H1 (cell line): Measurements from ENCODE around the gene KIAA0586. TPM values are rescaled to one million over a fixed set of nuclear protein-coding genes. Genes with fewer than 3 reads are reported as not detected.
"Not testable (repeated sequence)": the region's sequence is repeated elsewhere in the genome, so short reads cannot be mapped to it uniquely, and the experiment has no call there.

Experiments
- CTCF ChIA-PET: fragments of 300-600 bp; sonication (Branson Sonifier 250); formaldehyde crosslinking; loops from one replicate; lab custom pipeline; 2021; ENCODE audit not compliant: partially characterized antibody; lab: Charles Lee
- POLR2A ChIA-PET: fragments of 300-600 bp; sonication (Branson Sonifier 250); formaldehyde crosslinking; loops from one replicate; lab custom pipeline; 2021; ENCODE audit warnings: inconsistent platforms; ENCODE audit not compliant: partially characterized antibody; lab: Charles Lee
- DNase-seq, 2 experiments: peaks; one replicate each; pipeline versions ENCODE4 v3.0.0 to v3.0.0-alpha.2; 2010 to 2022; ENCODE audit warnings: low spot score in 2 of 2, low read depth in 1 of 2, mixed read lengths in 1 of 2
- FAIRE-seq: peaks from 2 replicates; lab custom pipeline; 2011; peaks lifted over from hg19 to GRCh38; lab: Jason Lieb, UNC
- H2AFZ ChIP-seq: 2 replicates; pipeline ENCODE4 v1.8.1; 2012; ENCODE audit warnings: low read length, inconsistent platforms
- H2AK5ac ChIP-seq: 2 replicates; pipeline ENCODE4 v1.6.1; 2013; ENCODE audit warnings: low read depth, low read length
- H2BK120ac ChIP-seq: replicated peaks from 2 replicates; pipeline ENCODE3; 2013; ENCODE audit warnings: low read depth, low read length, inconsistent platforms
- H2BK12ac ChIP-seq: 2 replicates; pipeline ENCODE4 v1.6.1; 2013; ENCODE audit warnings: low read depth, low read length
- H2BK15ac ChIP-seq: 2 replicates; pipeline ENCODE4 v1.6.1; 2013; ENCODE audit warnings: low read length
- H2BK20ac ChIP-seq: 2 replicates; pipeline ENCODE4 v1.6.1; 2013; ENCODE audit warnings: low read length
- H2BK5ac ChIP-seq: 2 replicates; pipeline ENCODE4 v1.6.1; 2013; ENCODE audit warnings: low read depth, low read length
- H3K14ac ChIP-seq: 2 replicates; pipeline ENCODE4 v1.6.1; 2013; ENCODE audit warnings: inconsistent platforms; ENCODE audit not compliant: insufficient read length
- H3K18ac ChIP-seq: 2 replicates; pipeline ENCODE4 v1.6.1; 2013; ENCODE audit warnings: low read length; ENCODE audit errors: extremely low read depth
- H3K23ac ChIP-seq: 2 replicates; pipeline ENCODE4 v1.6.1; 2013; ENCODE audit warnings: inconsistent platforms; ENCODE audit not compliant: insufficient read length
- H3K23me2 ChIP-seq: 2 replicates; pipeline ENCODE4 v1.6.1; 2013; ENCODE audit warnings: low read depth, low read length
- H3K27ac ChIP-seq: 2 replicates; pipeline ENCODE4 v1.6.1; 2011; ENCODE audit warnings: low read depth, low read length, inconsistent platforms
- H3K27me3 ChIP-seq, 4 experiments: replicated peaks in 1 of 4; 1 replicate in 1 of 4; 2 replicates in 3 of 4; pipeline versions ENCODE4 v1.6.1 to v1.8.1; 2011 to 2013; ENCODE audit warnings: low read length in 3 of 4, mild to moderate bottlenecking in 3 of 4, inconsistent platforms in 2 of 4, mixed read lengths in 2 of 4, moderate library complexity in 1 of 4; ENCODE audit not compliant: control insufficient read depth in 3 of 4, insufficient read depth in 3 of 4; ENCODE audit errors: extremely low read depth in 1 of 4
- H3K36me3 ChIP-seq, 4 experiments: 2 replicates each; pipeline versions ENCODE4 v1.6.1 to v1.8.1; 2011 to 2013; ENCODE audit warnings: mild to moderate bottlenecking in 4 of 4, low read length in 3 of 4, moderate library complexity in 2 of 4, control low read depth in 1 of 4, inconsistent platforms in 1 of 4; ENCODE audit not compliant: insufficient read depth in 4 of 4, control insufficient read depth in 2 of 4
- H3K4ac ChIP-seq: replicated peaks from 2 replicates; pipeline ENCODE3; 2013; ENCODE audit warnings: low read length, low read depth, mixed read lengths, inconsistent platforms; ENCODE audit not compliant: insufficient read length
- H3K4me1 ChIP-seq, 4 experiments: replicated peaks in 1 of 4; 1 replicate in 1 of 4; 2 replicates in 3 of 4; pipeline versions ENCODE4 v1.6.1 to v1.8.1; 2011 to 2013; ENCODE audit warnings: low read length in 3 of 4, inconsistent platforms in 2 of 4, mixed read lengths in 1 of 4; ENCODE audit not compliant: insufficient read depth in 4 of 4, control insufficient read depth in 3 of 4
- H3K4me2 ChIP-seq, 2 experiments: 2 replicates each; pipeline versions ENCODE4 v1.6.1 to v1.8.1; 2011 to 2013; ENCODE audit warnings: low read depth in 2 of 2, low read length in 2 of 2, control low read depth in 1 of 2, inconsistent platforms in 1 of 2, mild to moderate bottlenecking in 1 of 2; ENCODE audit not compliant: insufficient read depth in 1 of 2
- H3K4me3 ChIP-seq, 4 experiments: fragments of 200-600, 300-600 bp in 1 of 4; sonication (generic), shearing (Covaris generic), sonication (Bioruptor Twin) in 1 of 4; 2 replicates each; pipeline versions ENCODE4 v1.5.1 to v1.8.1; 2011 to 2016; ENCODE audit warnings: low read length in 4 of 4, low read depth in 3 of 4, control low read depth in 2 of 4, inconsistent platforms in 2 of 4, mild to moderate bottlenecking in 2 of 4, mixed read lengths in 1 of 4, moderate library complexity in 1 of 4; ENCODE audit not compliant: insufficient read depth in 2 of 4; ENCODE audit errors: extremely low read depth in 1 of 4
- H3K56ac ChIP-seq: replicated peaks from 2 replicates; pipeline ENCODE3; 2013; ENCODE audit warnings: low read depth, mild to moderate bottlenecking, mixed read lengths, low read length, inconsistent platforms; ENCODE audit not compliant: insufficient read length
- H3K79me1 ChIP-seq: 2 replicates; pipeline ENCODE4 v1.6.1; 2013; ENCODE audit warnings: low read depth, low read length, control low read depth
- H3K79me2 ChIP-seq, 2 experiments: 2 replicates each; pipeline versions ENCODE4 v1.6.1 to v1.8.1; 2012 to 2013; ENCODE audit warnings: low read length in 2 of 2, mild to moderate bottlenecking in 2 of 2, inconsistent platforms in 1 of 2; ENCODE audit not compliant: insufficient read depth in 2 of 2, control insufficient read depth in 1 of 2
- H3K9ac ChIP-seq, 4 experiments: replicated peaks in 1 of 4; 1 replicate in 1 of 4; 2 replicates in 3 of 4; pipeline versions ENCODE4 v1.6.1 to v1.8.1; 2011 to 2013; ENCODE audit warnings: low read depth in 3 of 4, low read length in 3 of 4, control low read depth in 2 of 4, mild to moderate bottlenecking in 2 of 4, moderate library complexity in 2 of 4, inconsistent platforms in 1 of 4; ENCODE audit errors: extremely low read depth in 1 of 4
- H3K9me3 ChIP-seq, 2 experiments: 2 replicates each; pipeline versions ENCODE4 v1.6.1 to v1.8.1; 2012 to 2013; ENCODE audit warnings: mild to moderate bottlenecking in 2 of 2, moderate library complexity in 2 of 2, control low read depth in 1 of 2, inconsistent platforms in 1 of 2, low read depth in 1 of 2, low read length in 1 of 2, mixed read lengths in 1 of 2; ENCODE audit not compliant: insufficient read depth in 2 of 2
- H4K20me1 ChIP-seq, 2 experiments: replicated peaks in 1 of 2; 2 replicates each; pipeline versions ENCODE3 to v1.8.1; 2011 to 2013; ENCODE audit warnings: inconsistent platforms in 2 of 2, low read length in 2 of 2, mild to moderate bottlenecking in 1 of 2; ENCODE audit not compliant: insufficient read depth in 2 of 2, control insufficient read depth in 1 of 2
- H4K5ac ChIP-seq: 2 replicates; pipeline ENCODE4 v1.6.1; 2013; ENCODE audit warnings: low read length, low read depth, mixed read lengths, inconsistent platforms; ENCODE audit not compliant: insufficient read length
- H4K8ac ChIP-seq: 2 replicates; pipeline ENCODE4 v1.8.0; 2013; ENCODE audit warnings: mild to moderate bottlenecking, moderate library complexity, low read length, inconsistent platforms; ENCODE audit not compliant: insufficient read depth; ENCODE audit errors: extremely low read depth
- H4K91ac ChIP-seq: replicated peaks from 2 replicates; pipeline ENCODE3; 2013; ENCODE audit warnings: low read length, mixed read lengths, inconsistent platforms; ENCODE audit not compliant: insufficient read length
- YY1 ChIP-seq: IDR thresholded peaks from 2 replicates; pipeline ENCODE4 v1.6.1; 2011; ENCODE audit warnings: low read depth, mild to moderate bottlenecking, low read length
- WGBS, 2 experiments: shearing (Covaris generic) in 1 of 2; methylation state at CpG; one replicate each; pipeline versions ENCODE4 v1.1.6 to v1.1.7; 2013 to 2015; ENCODE audit warnings: low lambda C conversion rate in 2 of 2, mixed read lengths in 2 of 2, inconsistent platforms in 1 of 2, low coverage in 1 of 2, missing lambda C conversion rate in 1 of 2; ENCODE audit not compliant: insufficient replicate concordance in 2 of 2, insufficient coverage in 1 of 2, insufficient read length in 1 of 2; ENCODE audit errors: extremely low coverage in 1 of 2, missing lambda C conversion rate in 1 of 2; 5-methylcytosine and 5-hydroxymethylcytosine counted together
- polyA plus RNA-seq, 7 experiments: library from polyadenylated mRNA; depleted of rRNA in 3 of 7; stranded (reverse) in 5 of 7; unstranded in 2 of 7; fragments of >200 nt in 5 of 7; fragments of 200-250 nt in 2 of 7; gene quantifications; 1 replicate in 5 of 7; 2 replicates in 1 of 7; 4 replicates in 1 of 7; pipeline versions ENCODE4 v1.2.1 to v1.2.3, GENCODE V29; 2011 to 2013; ENCODE audit warnings: missing spikeins in 2 of 7, mixed read lengths in 2 of 7
- total RNA-seq: library from RNA; stranded (reverse); fragmentation: NEBNext Ultra II Directional; extraction: Animal tissue kit (Norgen Biotek cat#: 25700); gene quantifications from 2 replicates; pipeline ENCODE4 v1.2.1, GENCODE V29; 2021

Gene KIAA0586
- total and polyA plus RNA-seq, 2 of the 8 experiments (the other 6 are each of a cell fraction or from before 2014, with no cell fraction given): 7.2 to 24.8 TPM

DNA sequence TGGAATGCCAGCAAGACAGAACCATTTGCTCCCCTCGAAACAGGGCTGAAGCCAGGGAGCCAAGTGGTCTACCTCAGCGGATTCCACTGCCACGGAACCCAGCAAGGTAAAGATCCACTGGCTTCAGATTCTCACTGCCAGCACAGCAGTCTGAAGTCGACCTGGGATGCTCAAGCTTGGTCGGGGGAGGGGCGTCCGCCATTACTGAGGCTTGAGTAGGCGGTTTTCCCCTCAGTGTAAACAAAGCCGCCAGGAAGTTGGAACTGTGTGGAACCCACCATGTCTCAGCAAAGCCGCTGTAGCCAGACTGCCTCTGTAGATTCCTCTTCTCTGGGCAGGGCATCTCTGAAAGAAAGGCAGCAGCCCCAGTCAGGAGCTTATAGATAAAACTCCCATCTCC lies 98.2 kb downstream of the KIAA0586 start:
- not testable (repeated sequence) for H4K8ac ChIP-seq, FAIRE-seq

More for the DNA sequence above, 98.2 kb downstream of the KIAA0586 start:
- H3K23ac ChIP-seq, H3K9ac ChIP-seq, H2AFZ ChIP-seq, POLR2A ChIA-PET, H2AK5ac ChIP-seq, H2BK120ac ChIP-seq, H4K20me1 ChIP-seq, H3K56ac ChIP-seq, H3K27ac ChIP-seq, H4K91ac ChIP-seq, H3K23me2 ChIP-seq, H3K14ac ChIP-seq, H3K27me3 ChIP-seq, H3K36me3 ChIP-seq, H2BK15ac ChIP-seq, H3K79me2 ChIP-seq, H3K4me1 ChIP-seq, H3K18ac ChIP-seq, H3K9me3 ChIP-seq, DNase-seq, H2BK20ac ChIP-seq, H3K79me1 ChIP-seq, H2BK5ac ChIP-seq, H4K5ac ChIP-seq, H3K4ac ChIP-seq, H3K4me2 ChIP-seq, H3K4me3 ChIP-seq, H2BK12ac ChIP-seq: not testable (repeated sequence)
- peak; percentile 70; the same call in 1 of the 2 replicates for TF ChIP-seq YY1
- WGBS, 2 experiments: 84% methylated on average over 10 of the region's 10 CpGs; no CpG with 5 or more reads in 1 of the 2 experiments
- CTCF ChIA-PET: interaction anchor here (1.4 to 1.5 kb wide), 2 partner anchors 10 to 25 kb away, joined by 4 to 6 read pairs; no protein-coding TSS in a partner anchor
